Stimulated activated CD8-positive, alpha-beta memory T cell treated with anti-CD3 and anti-CD28 coated beads, Interleukin-7, amount 100 ng/mL, for 4 hours (primary cell): ENCODE data around the gene MYL12A.

ENCODE experiments used
- DNase-seq, 2 donors: peaks; one replicate each; pipeline ENCODE4 v3.0.0-alpha.2; 2020; ENCODE audit warnings: low read depth in 2 of 2

MYL12A gene

GRCh38 chr18:3224223-3224622, 23.4 kb upstream of the MYL12A start:
- DNase-seq, result no peak

GRCh38 chr18:3225588-3225987, 22.0 kb upstream of the MYL12A start:
- no peak for DNase-seq

- DNase-seq, result no peak
Observed at GRCh38 chr18:3226048-3226447, 21.6 kb upstream of the MYL12A start.

GRCh38 chr18:3230401-3231334, 16.9 kb upstream of the MYL12A start:
- DNase-seq, result no peak

GRCh38 chr18:3233004-3233403, 14.6 kb upstream of the MYL12A start:
- DNase-seq, result no peak

GRCh38 chr18:3233433-3234168, 14.0 kb upstream of the MYL12A start:
- DNase-seq, result no peak

- DNase-seq, result no peak
Observed at GRCh38 chr18:3234457-3234856, 13.1 kb upstream of the MYL12A start.

- DNase-seq, result no peak
Observed at GRCh38 chr18:3235846-3236245, 11.8 kb upstream of the MYL12A start.

- DNase-seq, result no peak
Observed at GRCh38 chr18:3236470-3236869, 11.1 kb upstream of the MYL12A start.

GRCh38 chr18:3238742-3239141, 8.9 kb upstream of the MYL12A start:
- no peak for DNase-seq

GRCh38 chr18:3245185-3245564, 2.4 kb upstream of the MYL12A start:
- DNase-seq, result no peak

GRCh38 chr18:3245853-3246634, 1.6 kb upstream of the MYL12A start:
- peak; percentile 64 to 72 for DNase-seq

GRCh38 chr18:3246635-3247239, 864 bp upstream of the MYL12A start:
- no peak for DNase-seq

GRCh38 chr18:3248062-3248657, 559 bp downstream of the MYL12A start:
- DNase-seq, result no peak

- no peak for DNase-seq
Observed at GRCh38 chr18:3248658-3249359, 1.2 kb downstream of the MYL12A start.

- no peak for DNase-seq
Observed at GRCh38 chr18:3250237-3251107, 2.9 kb downstream of the MYL12A start.

- DNase-seq, result no peak
Observed at GRCh38 chr18:3251249-3251962, 3.8 kb downstream of the MYL12A start.

GRCh38 chr18:3251963-3252277, 4.3 kb downstream of the MYL12A start:
- DNase-seq, result no peak

GRCh38 chr18:3252843-3253242, 5.2 kb downstream of the MYL12A start:
- DNase-seq, result no peak
